Activated CD4-positive, alpha-beta T cell treated with anti-CD3 and anti-CD28 coated beads, Interleukin-2, amount 10 ng/mL, durations not matched to agents 7 days and 5 days (primary cell): ENCODE measurements around the gene OR4D5. TPM values are rescaled to one million over a fixed set of nuclear protein-coding genes. Genes with fewer than 3 reads are reported as not detected.

ENCODE experiments used
- CTCF ChIA-PET: fragments of 350-600 bp; sonication (Branson Sonifier 250); formaldehyde crosslinking; loops from one replicate; lab custom pipeline; 2021; ENCODE audit warnings: antibody characterized with exemption; lab: Charles Lee
- POLR2A ChIA-PET: fragments of 350-600 bp; sonication (Branson Sonifier 250); formaldehyde crosslinking; loops from one replicate; lab custom pipeline; 2021; ENCODE audit warnings: antibody characterized with exemption; lab: Charles Lee
- DNase-seq: peaks from one replicate; pipeline ENCODE4 v3.0.0-alpha.2; 2020
- H3K27ac Mint-ChIP-seq: one replicate; pipeline ENCODE4 v1.8.0; 2021; ENCODE audit warnings: mild to moderate bottlenecking, moderate library complexity, mixed read lengths
- H3K27me3 Mint-ChIP-seq: one replicate; pipeline ENCODE4 v1.8.0; 2021; ENCODE audit warnings: mixed read lengths
- H3K36me3 Mint-ChIP-seq: one replicate; pipeline ENCODE4 v1.8.0; 2021; ENCODE audit warnings: low read depth, mixed read lengths
- H3K4me1 Mint-ChIP-seq: one replicate; pipeline ENCODE4 v1.8.0; 2021; ENCODE audit warnings: mixed read lengths
- H3K4me3 Mint-ChIP-seq: one replicate; pipeline ENCODE4 v1.8.0; 2021; ENCODE audit warnings: mild to moderate bottlenecking, moderate library complexity, mixed read lengths
- H3K9me3 Mint-ChIP-seq: one replicate; pipeline ENCODE4 v1.8.0; 2021; ENCODE audit warnings: mixed read lengths
- total RNA-seq, 2 experiments: library from RNA; stranded (reverse); gene quantifications; one replicate each; pipeline ENCODE4 v1.2.3, GENCODE V29; 2021

OR4D5 gene
- total RNA-seq, 2 experiments from 2014 or later, result not detected

DNA sequence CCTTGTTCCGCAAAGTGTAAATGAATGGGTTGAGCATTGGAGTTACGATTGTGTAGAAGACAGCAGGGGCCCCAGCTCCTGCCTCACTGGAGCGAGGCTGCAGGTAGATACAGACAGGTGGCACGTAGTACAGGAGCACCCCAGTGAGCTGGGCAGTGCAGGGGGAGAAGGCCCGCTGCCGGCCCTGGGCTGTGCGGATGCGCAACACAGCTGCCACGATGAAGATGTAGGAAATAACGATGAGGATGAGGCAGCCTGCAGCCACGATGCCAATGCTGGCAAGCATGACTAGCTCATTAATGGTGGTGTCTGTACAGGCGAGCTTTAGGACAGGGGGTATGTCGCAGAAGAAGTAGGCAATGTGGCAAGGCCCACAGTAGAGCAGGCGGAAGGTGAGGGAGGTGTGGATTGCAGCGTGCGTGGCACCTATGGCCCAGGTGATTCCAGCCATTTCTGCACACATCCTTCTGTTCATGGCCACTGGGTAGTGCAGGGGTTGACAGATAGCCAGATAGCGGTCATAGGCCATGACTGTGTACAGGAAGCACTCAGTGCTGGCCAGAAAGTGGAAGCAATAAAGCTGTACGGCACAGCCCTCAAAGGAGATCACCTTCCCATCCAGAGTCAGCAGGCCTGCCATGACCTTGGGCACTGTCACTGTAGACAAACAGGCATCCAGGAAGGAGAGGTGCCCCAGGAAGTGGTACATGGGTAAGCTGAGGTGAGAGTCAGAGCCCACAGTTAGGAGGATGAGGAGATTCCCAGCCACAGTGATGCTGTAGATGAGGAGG, 37.5 kb downstream of the OR4D5 start:
- POLR2A ChIA-PET, result no interaction called here
- H3K27me3 Mint-ChIP-seq, result peaks cover 2% of the 10 kb centered on the region

DNA sequence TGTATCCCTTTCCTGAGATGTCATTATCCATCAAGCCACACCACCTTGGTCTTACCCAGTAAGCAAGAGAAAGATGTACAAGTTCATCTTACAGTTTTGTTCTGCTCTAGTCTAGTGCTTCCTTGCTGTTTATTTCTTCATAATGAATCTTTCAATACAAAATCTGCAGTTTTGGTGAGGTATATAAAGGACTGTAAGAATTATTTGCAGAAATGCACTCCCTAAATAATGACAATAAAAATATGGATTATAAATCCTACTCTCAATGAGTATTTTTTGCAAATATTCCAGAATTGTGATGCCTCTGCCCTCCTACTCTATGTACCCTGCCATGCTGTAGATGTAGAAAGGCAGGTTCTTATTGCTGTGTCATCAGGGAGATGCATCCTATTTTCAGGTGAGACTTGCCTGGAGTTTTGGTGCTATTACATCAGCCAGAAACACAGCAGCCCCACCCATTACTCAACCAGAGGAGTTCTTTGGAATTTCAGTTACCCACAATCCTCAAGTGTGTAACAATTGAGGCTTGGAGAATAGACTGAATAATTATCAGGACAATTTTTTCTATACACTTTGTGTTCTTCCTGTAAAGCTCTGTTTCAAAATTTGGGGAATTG, 38.4 kb downstream of the OR4D5 start, which contains the start of gene OR10S1:
Gene OR10S1, minus strand, starts transcription at position 51 of the 617 bp plus-strand sequence. CDS start 117 bp downstream, outside the sequence.
- Mint-ChIP-seq H3K4me3 (no peak within 1 kb of the TSS), H3K9me3 (no peaks in the 10 kb centered on the region), H3K27ac (no peak within 1 kb of the TSS), H3K36me3 (no peaks in the 10 kb centered on the region), H3K27me3 (peaks cover 2% of the 10 kb centered on the region), H3K4me1 (no peaks in the 10 kb centered on the region)
- CTCF ChIA-PET, result no interaction called here
- DNase-seq, result no peak
- POLR2A ChIA-PET, result no interaction called here

More for the DNA sequence above, 37.5 kb downstream of the OR4D5 start:
- no peak overlapping the region for H3K4me3 Mint-ChIP-seq
- no peak overlapping the region for H3K27ac Mint-ChIP-seq
- no peaks in the 10 kb centered on the region for H3K36me3 Mint-ChIP-seq
- CTCF ChIA-PET, result no interaction called here
- H3K4me1 Mint-ChIP-seq, result no peaks in the 10 kb centered on the region
- H3K9me3 Mint-ChIP-seq, result no peaks in the 10 kb centered on the region
- DNase-seq, result no peak

- no peak overlapping the region for H3K27ac Mint-ChIP-seq
- no peak overlapping the region for H3K4me3 Mint-ChIP-seq
- ChIA-PET CTCF (interaction anchor here (0.6 kb wide), 1 partner anchor 1548 kb away, joined by 3 read pairs; no protein-coding TSS in a partner anchor), POLR2A (no interaction called here)
- no peaks in the 10 kb centered on the region for H3K9me3 Mint-ChIP-seq
- DNase-seq, result no peak
- H3K4me1 Mint-ChIP-seq, result no peaks in the 10 kb centered on the region
- H3K27me3 Mint-ChIP-seq, result peaks cover 2% of the 10 kb centered on the region
- no peaks in the 10 kb centered on the region for H3K36me3 Mint-ChIP-seq
Measured at GRCh38 chr11:123979311-123979710, 39.9 kb downstream of the OR4D5 start.

Other genes starting within 250 kb of the OR4D5 start
- 10 to 100 TPM; 11.2 to 13.7 TPM for gene ZNF202, start 198.0 kb upstream of the OR4D5 start, total RNA-seq
- gene OR6X1, start 185.1 kb upstream of the OR4D5 start, total RNA-seq, result not detected
- not detected for gene OR6M1, start 133.3 kb upstream of the OR4D5 start, total RNA-seq
- not detected for gene TMEM225, start 53.9 kb upstream of the OR4D5 start, total RNA-seq
- not detected for gene OR8D4, start 37.5 kb upstream of the OR4D5 start, total RNA-seq
- not detected for gene OR6T1, start 4.2 kb downstream of the OR4D5 start, total RNA-seq
- gene OR10S1, start 38.2 kb downstream of the OR4D5 start, total RNA-seq, result not detected
- gene OR10G6, start 55.5 kb downstream of the OR4D5 start, total RNA-seq, result not detected
- gene OR10G4, start 73.4 kb downstream of the OR4D5 start, total RNA-seq, result not detected
- gene OR10G9, start 83.4 kb downstream of the OR4D5 start, total RNA-seq, result not detected
- not detected for gene OR10G8, start 87.2 kb downstream of the OR4D5 start, total RNA-seq
- not detected for gene OR10G7, start 101.7 kb downstream of the OR4D5 start, total RNA-seq
- gene VWA5A, start 175.8 kb downstream of the OR4D5 start, total RNA-seq, result 1 to 10 TPM; 6.7 to 6.8 TPM
- not detected for gene OR10D3, start 243.7 kb downstream of the OR4D5 start, total RNA-seq